Caco-2 (cell line): ENCODE results near the gene DFFB. TPM values are rescaled to one million over a fixed set of nuclear protein-coding genes. Genes with fewer than 3 reads are reported as not detected.

Experiments used
- BruUV-seq: library from RNA; stranded (reverse); fragments of 400-500 nt; replicated peaks from 2 replicates; lab custom pipeline; 2021; lab: Mats Ljungman, UMichigan
- CTCF ChIA-PET: fragments of 300-600 bp; sonication (Branson Sonifier 250); formaldehyde crosslinking; loops from one replicate; lab custom pipeline; 2022; ENCODE audit warnings: antibody characterized with exemption; lab: Charles Lee
- POLR2A ChIA-PET: fragments of 300-600 bp; sonication (Branson Sonifier 250); formaldehyde crosslinking; loops from one replicate; lab custom pipeline; 2022; ENCODE audit warnings: antibody characterized with exemption; lab: Charles Lee
- DNase-seq, 2 experiments: peaks; one replicate each; pipeline versions ENCODE4 v3.0.0 to v3.0.0-alpha.2; 2020 to 2022
- H3K27me3 ChIP-seq: replicated peaks from 2 replicates; pipeline ENCODE4 v1.6.0; 2011; ENCODE audit warnings: low read length; ENCODE audit not compliant: control insufficient read depth, insufficient read depth
- H3K36me3 ChIP-seq: 2 replicates; pipeline ENCODE4 v1.5.1; 2011; ENCODE audit warnings: low read length; ENCODE audit not compliant: control insufficient read depth, insufficient read depth
- H3K4me1 ChIP-seq: fragments of 250-450 bp; sonication (Bioruptor Pico); 2 replicates; pipeline ENCODE4 v1.5.1; 2020; ENCODE audit warnings: mild to moderate bottlenecking
- H3K4me3 ChIP-seq: 2 replicates; pipeline ENCODE4 v1.5.1; 2011; ENCODE audit warnings: low read depth, mild to moderate bottlenecking, control low read depth, low read length
- H3K9me3 ChIP-seq: fragments of 250-450 bp; sonication (Bioruptor Pico); 2 replicates; pipeline ENCODE4 v1.5.1; 2020; ENCODE audit warnings: mild to moderate bottlenecking, moderate library complexity
- H3K27ac Mint-ChIP-seq: one replicate; pipeline ENCODE4 v1.8.0; 2022; ENCODE audit warnings: mixed read lengths; ENCODE audit not compliant: unreplicated experiment
- H3K27me3 Mint-ChIP-seq: one replicate; pipeline ENCODE4 v1.8.0; 2022; ENCODE audit warnings: mixed read lengths; ENCODE audit not compliant: insufficient read depth, unreplicated experiment
- H3K36me3 Mint-ChIP-seq: one replicate; pipeline ENCODE4 v1.8.0; 2022; ENCODE audit warnings: mild to moderate bottlenecking, mixed read lengths; ENCODE audit not compliant: insufficient read depth, unreplicated experiment
- H3K4me1 Mint-ChIP-seq: one replicate; pipeline ENCODE4 v1.8.0; 2022; ENCODE audit warnings: low read depth, mixed read lengths; ENCODE audit not compliant: unreplicated experiment
- H3K4me3 Mint-ChIP-seq: one replicate; pipeline ENCODE4 v1.8.0; 2022; ENCODE audit warnings: mild to moderate bottlenecking, moderate library complexity, mixed read lengths; ENCODE audit not compliant: unreplicated experiment
- H3K9me3 Mint-ChIP-seq: one replicate; pipeline ENCODE4 v1.8.0; 2022; ENCODE audit warnings: mixed read lengths; ENCODE audit not compliant: unreplicated experiment
- CTCF ChIP-seq, 2 experiments: fragments of 200-600 bp in 1 of 2; IDR thresholded peaks; 1 replicate in 1 of 2; 2 replicates in 1 of 2; pipeline versions ENCODE4 v1.5.1 to v1.8.0; 2011 to 2022; ENCODE audit warnings: antibody characterized with exemption in 1 of 2, control low read depth in 1 of 2, inconsistent platforms in 1 of 2, low read depth in 1 of 2, low read length in 1 of 2, mild to moderate bottlenecking in 1 of 2, moderate library complexity in 1 of 2; ENCODE audit not compliant: insufficient read depth in 1 of 2, severe bottlenecking in 1 of 2, unreplicated experiment in 1 of 2
- intact Hi-C: fragments of 100-400 bp; cut with micrococcal nuclease; formaldehyde crosslinking; loops from one replicate; pipeline ENCODE4 v1.10.0; 2022; ENCODE audit not compliant: unreplicated experiment
- total RNA-seq: library from RNA; stranded (reverse); gene quantifications from 2 replicates; pipeline ENCODE4 v1.2.3, GENCODE V29; 2022

DFFB gene
- total RNA-seq, 1 experiment from 2014 or later, result 7.7 TPM

DNA sequence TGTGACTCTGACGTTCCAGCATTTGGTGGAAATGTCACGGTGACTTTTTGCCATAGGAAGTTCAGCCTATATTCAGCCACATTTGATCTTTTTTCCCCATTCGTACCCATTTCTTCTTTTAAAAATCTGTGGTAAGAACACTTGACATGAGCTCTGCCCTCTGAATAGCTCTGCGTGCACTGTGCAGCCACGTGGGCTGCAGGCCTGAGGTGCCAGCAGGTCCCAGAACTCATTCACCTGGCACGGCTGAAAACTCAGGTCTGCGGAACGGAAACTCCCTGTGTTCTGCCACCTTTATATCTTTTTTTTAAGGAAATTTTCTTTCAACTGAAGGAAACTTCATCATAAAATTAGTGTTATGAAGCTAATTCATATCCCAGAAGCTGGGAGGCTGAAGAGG, 28.9 kb upstream of the DFFB start:
- BruUV-seq, result no TSS peak
- ChIA-PET POLR2A (no interaction called here), CTCF (interaction anchor here (0.8 kb wide), 1 partner anchor 30 kb away, joined by 3 read pairs; no protein-coding TSS in a partner anchor)
- no peak overlapping the region for H3K4me3 Mint-ChIP-seq
- H3K36me3 Mint-ChIP-seq, result peaks cover 11% of the 10 kb centered on the region
- H3K27me3 Mint-ChIP-seq, result no peaks in the 10 kb centered on the region
- no peaks in the 10 kb centered on the region for H3K4me1 ChIP-seq
- no peaks in the 10 kb centered on the region for H3K9me3 Mint-ChIP-seq
- no peaks in the 10 kb centered on the region for H3K4me1 Mint-ChIP-seq
- no peaks in the 10 kb centered on the region for H3K9me3 ChIP-seq
- intact Hi-C loops, result no loop called here
- DNase-seq, result no peak
- H3K36me3 ChIP-seq, result no peaks in the 10 kb centered on the region
- no peak overlapping the region for H3K4me3 ChIP-seq
- no peaks in the 10 kb centered on the region for H3K27me3 ChIP-seq
- H3K27ac Mint-ChIP-seq, result no peak overlapping the region
- TF ChIP-seq CTCF (IDR thresholded peaks at IDR 0.05; ENCODE audit: insufficient read depth in 1 of 2, low read depth in 1 of 2, low read length in 1 of 2, severe bottlenecking in 1 of 2, unreplicated experiment in 1 of 2), result no peak

DNA sequence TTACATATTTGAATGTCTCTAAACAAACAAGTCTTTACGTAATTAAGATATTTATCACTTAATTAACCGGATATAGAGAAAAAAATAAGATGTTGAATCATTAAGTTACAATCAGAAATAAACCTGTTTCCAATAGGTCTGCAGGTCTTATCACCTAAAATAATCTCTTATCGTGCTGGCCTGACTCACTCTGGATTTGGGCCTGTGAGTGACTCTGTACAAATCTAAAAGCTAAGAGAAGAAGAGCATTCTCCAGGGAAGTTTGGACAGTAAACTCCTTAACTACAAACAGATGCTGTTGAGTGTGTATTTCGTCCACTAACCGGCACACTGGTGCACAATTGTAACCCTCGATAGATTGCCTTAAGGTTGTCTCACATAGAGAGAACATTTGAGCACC, 25.6 kb upstream of the DFFB start:
- ChIA-PET POLR2A (no interaction called here), CTCF (no interaction called here)
- BruUV-seq, result no TSS peak
- Mint-ChIP-seq H3K9me3 (no peaks in the 10 kb centered on the region), H3K4me3 (no peak overlapping the region), H3K4me1 (no peaks in the 10 kb centered on the region), H3K27me3 (no peaks in the 10 kb centered on the region), H3K36me3 (peaks cover 13% of the 10 kb centered on the region), H3K27ac (no peak overlapping the region)
- H3K36me3 ChIP-seq, result no peaks in the 10 kb centered on the region
- H3K27me3 ChIP-seq, result no peaks in the 10 kb centered on the region
- no peaks in the 10 kb centered on the region for H3K9me3 ChIP-seq
- TF ChIP-seq CTCF (IDR thresholded peaks at IDR 0.05; ENCODE audit: insufficient read depth in 1 of 2, low read depth in 1 of 2, low read length in 1 of 2, severe bottlenecking in 1 of 2, unreplicated experiment in 1 of 2), result no peak
- H3K4me3 ChIP-seq, result no peak overlapping the region
- intact Hi-C loops, result no loop called here
- no peaks in the 10 kb centered on the region for H3K4me1 ChIP-seq
- no peak for DNase-seq

- Histone ChIP-seq H3K36me3 (peaks cover 1% of the 10 kb centered on the region), H3K9me3 (peaks cover 4% of the 10 kb centered on the region; the same call in 1 of the 2 replicates), H3K4me3 (no peak overlapping the region), H3K4me1 (no peaks in the 10 kb centered on the region), H3K27me3 (no peaks in the 10 kb centered on the region)
- intact Hi-C loops, result no loop called here
- CTCF ChIA-PET, result no interaction called here
- BruUV-seq, result no TSS peak
- Mint-ChIP-seq H3K27me3 (no peaks in the 10 kb centered on the region), H3K27ac (no peak overlapping the region), H3K36me3 (peaks cover 39% of the 10 kb centered on the region), H3K9me3 (no peaks in the 10 kb centered on the region), H3K4me3 (no peak overlapping the region), H3K4me1 (no peaks in the 10 kb centered on the region)
- DNase-seq, result no peak
- no peak for TF ChIP-seq CTCF (IDR thresholded peaks at IDR 0.05; ENCODE audit: insufficient read depth in 1 of 2, low read depth in 1 of 2, low read length in 1 of 2, severe bottlenecking in 1 of 2, unreplicated experiment in 1 of 2)
- POLR2A ChIA-PET, result no interaction called here
These were observed 22.6 kb upstream of the DFFB start for GRCh38 chr1:3834701-3835100.
